ENCODE results near the gene CPTP. TPM values are rescaled to one million over a fixed set of nuclear protein-coding genes. Genes with fewer than 3 reads are reported as not detected.

Gene CPTP
- total RNA-seq, 1 donor from 2014 or later: 112 TPM

GRCh38 chr1:1342584-1343115 is 18.0 kb downstream of the CPTP start:
- intact Hi-C loops (cut with micrococcal nuclease): no loop called here
- no peak for ATAC-seq
- no peak for DNase-seq

GRCh38 chr1:1343811-1344421 is 19.3 kb downstream of the CPTP start:
- ATAC-seq (no peak), DNase-seq (no peak)
- intact Hi-C loops (cut with micrococcal nuclease): no loop called here

GRCh38 chr1:1344655-1345361 is 20.2 kb downstream of the CPTP start:
- DNase-seq (no peak), ATAC-seq (no peak)
- intact Hi-C loops (cut with micrococcal nuclease): no loop called here

- DNase-seq (peak; percentile 30), ATAC-seq (no peak)
- intact Hi-C loops (cut with micrococcal nuclease): no loop called here
Observed at GRCh38 chr1:1345384-1345783, 20.8 kb downstream of the CPTP start.

- intact Hi-C loops (cut with micrococcal nuclease): no loop called here
- DNase-seq (peak; percentile 64), ATAC-seq (peak; percentile 8)
Observed at GRCh38 chr1:1345860-1346500, 21.4 kb downstream of the CPTP start.

GRCh38 chr1:1346501-1346890 is 21.9 kb downstream of the CPTP start:
- ATAC-seq (no peak), DNase-seq (peak; percentile 31)
- intact Hi-C loops (cut with micrococcal nuclease): no loop called here

GRCh38 chr1:1347026-1347595 is 22.5 kb downstream of the CPTP start:
- intact Hi-C loops (cut with micrococcal nuclease): no loop called here
- DNase-seq (peak; percentile 28), ATAC-seq (no peak)

GRCh38 chr1:1347663-1348419 is 23.2 kb downstream of the CPTP start:
- peak; percentile 71 for DNase-seq
- ATAC-seq: peak; percentile 43
- intact Hi-C loops (cut with micrococcal nuclease): no loop called here

- ATAC-seq: no peak
- peak; percentile 62 for DNase-seq
- intact Hi-C loops (cut with micrococcal nuclease): no loop called here
Observed at GRCh38 chr1:1348420-1349255, 24.0 kb downstream of the CPTP start.

GRCh38 chr1:1349256-1350012 is 24.8 kb downstream of the CPTP start, which contains the start of gene DVL1:
DVL1 (minus strand) TSS chr1:1349418; CDS start chr1:1349065, 353 bp downstream.
- intact Hi-C loops (cut with micrococcal nuclease): no loop called here
- peak; percentile 35 for ATAC-seq

GRCh38 chr1:1351511-1352427 is 27.2 kb downstream of the CPTP start:
- intact Hi-C loops (cut with micrococcal nuclease): no loop called here
- DNase-seq (peak; percentile 76), ATAC-seq (peak; percentile 43)

More at GRCh38 chr1:1349256-1350012, 24.8 kb downstream of the CPTP start, which contains the start of gene DVL1:
- peak; percentile 85 for DNase-seq

- DNase-seq (peak; percentile 35), ATAC-seq (no peak)
- intact Hi-C loops (cut with micrococcal nuclease): no loop called here
Observed at GRCh38 chr1:1352786-1353388, 28.3 kb downstream of the CPTP start.

GRCh38 chr1:1353389-1354151 is 29.0 kb downstream of the CPTP start:
- intact Hi-C loops (cut with micrococcal nuclease): no loop called here
- no peak for ATAC-seq
- DNase-seq: peak; percentile 40

GRCh38 chr1:1354271-1355247 is 30.0 kb downstream of the CPTP start:
- ATAC-seq: no peak
- intact Hi-C loops (cut with micrococcal nuclease): no loop called here
- DNase-seq: peak; percentile 38

Data from left ventricle myocardium superior (tissue), 1 donor.